ENCODE measurements around the gene AGAP1. TPM values are rescaled to one million over a fixed set of nuclear protein-coding genes. Genes with fewer than 3 reads are reported as not detected.

The AGAP1 gene
- total RNA-seq, 2 experiments from 2014 or later = 0.95 to 1.1 TPM

- Mint-ChIP-seq H3K4me3 (no peak overlapping the region), H3K4me1 (ENCODE audit: low read depth) (no peaks in the 10 kb centered on the region), H3K9me3 (no peaks in the 10 kb centered on the region), H3K27me3 (ENCODE audit: low read depth) (peaks cover 5% of the 10 kb centered on the region), H3K27ac (no peak overlapping the region), H3K36me3 (ENCODE audit: low read depth) (no peaks in the 10 kb centered on the region)
- intact Hi-C loops (cut with micrococcal nuclease) = no loop called here
- no peak for DNase-seq
- CTCF ChIA-PET = no interaction called here
Measured at GRCh38 chr2:235966396-235966795, 472.6 kb downstream of the AGAP1 start.

GRCh38 chr2:235966932-235967757 lies 473.3 kb downstream of the AGAP1 start:
- CTCF ChIA-PET = no interaction called here
- intact Hi-C loops (cut with micrococcal nuclease) = no loop called here
- H3K27me3 Mint-ChIP-seq (ENCODE audit: low read depth) = peaks cover 5% of the 10 kb centered on the region
- H3K4me1 Mint-ChIP-seq (ENCODE audit: low read depth) = no peaks in the 10 kb centered on the region
- H3K4me3 Mint-ChIP-seq = no peak overlapping the region
- no peak for DNase-seq
- no peaks in the 10 kb centered on the region for H3K36me3 Mint-ChIP-seq (ENCODE audit: low read depth)
- H3K9me3 Mint-ChIP-seq = no peaks in the 10 kb centered on the region
- H3K27ac Mint-ChIP-seq = no peak overlapping the region

GRCh38 chr2:235968155-235968554 lies 474.3 kb downstream of the AGAP1 start:
- DNase-seq = no peak
- Mint-ChIP-seq H3K36me3 (ENCODE audit: low read depth) (no peaks in the 10 kb centered on the region), H3K27ac (no peak overlapping the region), H3K9me3 (no peaks in the 10 kb centered on the region), H3K27me3 (ENCODE audit: low read depth) (peaks cover 5% of the 10 kb centered on the region), H3K4me1 (ENCODE audit: low read depth) (no peaks in the 10 kb centered on the region), H3K4me3 (no peak overlapping the region)
- intact Hi-C loops (cut with micrococcal nuclease) = no loop called here
- CTCF ChIA-PET = no interaction called here

- H3K27me3 Mint-ChIP-seq (ENCODE audit: low read depth) = peaks cover 7% of the 10 kb centered on the region
- H3K4me1 Mint-ChIP-seq (ENCODE audit: low read depth) = no peaks in the 10 kb centered on the region
- H3K27ac Mint-ChIP-seq = no peak overlapping the region
- CTCF ChIA-PET = no interaction called here
- no peak for DNase-seq
- H3K9me3 Mint-ChIP-seq = no peaks in the 10 kb centered on the region
- H3K4me3 Mint-ChIP-seq = no peak overlapping the region
- intact Hi-C loops (cut with micrococcal nuclease) = no loop called here
- no peaks in the 10 kb centered on the region for H3K36me3 Mint-ChIP-seq (ENCODE audit: low read depth)
Measured at GRCh38 chr2:235968616-235969324, 474.9 kb downstream of the AGAP1 start.

GRCh38 chr2:235970204-235971040 lies 476.6 kb downstream of the AGAP1 start:
- H3K36me3 Mint-ChIP-seq (ENCODE audit: low read depth) = no peaks in the 10 kb centered on the region
- H3K9me3 Mint-ChIP-seq = no peaks in the 10 kb centered on the region
- intact Hi-C loops (cut with micrococcal nuclease) = no loop called here
- no peak for DNase-seq
- CTCF ChIA-PET = no interaction called here
- H3K4me3 Mint-ChIP-seq = no peak overlapping the region
- H3K27ac Mint-ChIP-seq = no peak overlapping the region
- H3K4me1 Mint-ChIP-seq (ENCODE audit: low read depth) = no peaks in the 10 kb centered on the region
- H3K27me3 Mint-ChIP-seq (ENCODE audit: low read depth) = peaks cover 7% of the 10 kb centered on the region

GRCh38 chr2:235976516-235976915 lies 482.7 kb downstream of the AGAP1 start:
- Mint-ChIP-seq H3K4me3 (no peak overlapping the region), H3K27me3 (ENCODE audit: low read depth) (peaks cover 11% of the 10 kb centered on the region), H3K9me3 (no peaks in the 10 kb centered on the region), H3K4me1 (ENCODE audit: low read depth) (no peaks in the 10 kb centered on the region), H3K36me3 (ENCODE audit: low read depth) (no peaks in the 10 kb centered on the region), H3K27ac (no peak overlapping the region)
- DNase-seq = no peak
- intact Hi-C loops (cut with micrococcal nuclease) = no loop called here
- CTCF ChIA-PET = no interaction called here

GRCh38 chr2:235976956-235977355 lies 483.1 kb downstream of the AGAP1 start:
- no peak overlapping the region for H3K27ac Mint-ChIP-seq
- H3K9me3 Mint-ChIP-seq = no peaks in the 10 kb centered on the region
- no peaks in the 10 kb centered on the region for H3K4me1 Mint-ChIP-seq (ENCODE audit: low read depth)
- intact Hi-C loops (cut with micrococcal nuclease) = no loop called here
- DNase-seq = no peak
- no peaks in the 10 kb centered on the region for H3K36me3 Mint-ChIP-seq (ENCODE audit: low read depth)
- H3K27me3 Mint-ChIP-seq (ENCODE audit: low read depth) = peaks cover 11% of the 10 kb centered on the region
- CTCF ChIA-PET = no interaction called here
- no peak overlapping the region for H3K4me3 Mint-ChIP-seq

- H3K27me3 Mint-ChIP-seq (ENCODE audit: low read depth) = peaks cover 11% of the 10 kb centered on the region
- intact Hi-C loops (cut with micrococcal nuclease) = no loop called here
- no peaks in the 10 kb centered on the region for H3K36me3 Mint-ChIP-seq (ENCODE audit: low read depth)
- no peaks in the 10 kb centered on the region for H3K9me3 Mint-ChIP-seq
- CTCF ChIA-PET = no interaction called here
- no peaks in the 10 kb centered on the region for H3K4me1 Mint-ChIP-seq (ENCODE audit: low read depth)
- no peak overlapping the region for H3K4me3 Mint-ChIP-seq
- no peak overlapping the region for H3K27ac Mint-ChIP-seq
- DNase-seq = no peak
Measured at GRCh38 chr2:235977445-235977844, 483.6 kb downstream of the AGAP1 start.

GRCh38 chr2:235978022-235978421 lies 484.2 kb downstream of the AGAP1 start:
- intact Hi-C loops (cut with micrococcal nuclease) = no loop called here
- Mint-ChIP-seq H3K36me3 (ENCODE audit: low read depth) (no peaks in the 10 kb centered on the region), H3K4me3 (no peak overlapping the region), H3K27me3 (ENCODE audit: low read depth) (peaks cover 11% of the 10 kb centered on the region), H3K4me1 (ENCODE audit: low read depth) (no peaks in the 10 kb centered on the region), H3K27ac (no peak overlapping the region), H3K9me3 (no peaks in the 10 kb centered on the region)
- DNase-seq = no peak
- CTCF ChIA-PET = no interaction called here

- CTCF ChIA-PET = no interaction called here
- no peak for DNase-seq
- Mint-ChIP-seq H3K27me3 (ENCODE audit: low read depth) (peaks cover 14% of the 10 kb centered on the region), H3K36me3 (ENCODE audit: low read depth) (no peaks in the 10 kb centered on the region), H3K9me3 (no peaks in the 10 kb centered on the region), H3K27ac (no peak overlapping the region), H3K4me1 (ENCODE audit: low read depth) (no peaks in the 10 kb centered on the region), H3K4me3 (no peak overlapping the region)
- intact Hi-C loops (cut with micrococcal nuclease) = no loop called here
Measured at GRCh38 chr2:235979037-235979436, 485.2 kb downstream of the AGAP1 start.

GRCh38 chr2:235979753-235980435 lies 486.1 kb downstream of the AGAP1 start:
- H3K9me3 Mint-ChIP-seq = peaks cover 1% of the 10 kb centered on the region
- peaks cover 15% of the 10 kb centered on the region for H3K27me3 Mint-ChIP-seq (ENCODE audit: low read depth)
- H3K4me1 Mint-ChIP-seq (ENCODE audit: low read depth) = no peaks in the 10 kb centered on the region
- no peak overlapping the region for H3K4me3 Mint-ChIP-seq
- intact Hi-C loops (cut with micrococcal nuclease) = no loop called here
- no peak for DNase-seq
- no peaks in the 10 kb centered on the region for H3K36me3 Mint-ChIP-seq (ENCODE audit: low read depth)
- H3K27ac Mint-ChIP-seq = no peak overlapping the region
- CTCF ChIA-PET = no interaction called here

GRCh38 chr2:235981631-235982030 lies 487.8 kb downstream of the AGAP1 start:
- H3K9me3 Mint-ChIP-seq = peaks cover 1% of the 10 kb centered on the region
- intact Hi-C loops (cut with micrococcal nuclease) = no loop called here
- CTCF ChIA-PET = no interaction called here
- no peaks in the 10 kb centered on the region for H3K4me1 Mint-ChIP-seq (ENCODE audit: low read depth)
- no peak overlapping the region for H3K27ac Mint-ChIP-seq
- no peaks in the 10 kb centered on the region for H3K36me3 Mint-ChIP-seq (ENCODE audit: low read depth)
- DNase-seq = no peak
- H3K4me3 Mint-ChIP-seq = no peak overlapping the region
- H3K27me3 Mint-ChIP-seq (ENCODE audit: low read depth) = peaks cover 18% of the 10 kb centered on the region

Data from activated naive CD4-positive, alpha-beta T cell treated with anti-CD3 and anti-CD28 coated beads for 36 hours (primary cell).